ENCODE results near the gene COPZ1. TPM values are rescaled to one million over a fixed set of nuclear protein-coding genes. Genes with fewer than 3 reads are reported as not detected.

Gene COPZ1
- total and polyA plus RNA-seq, 2 experiments from 2014 or later, result 164 to 207 TPM

- WGBS (ENCODE audit: low lambda C conversion rate, missing lambda C conversion rate), result 70% methylated on average over 2 of the region's 2 CpGs
- Histone ChIP-seq H3K36me3 (replicated peaks; ENCODE audit: insufficient read depth, low read depth) (no peaks in the 10 kb centered on the region), H3K27ac (no peak overlapping the region), H3K4me2 (no peak overlapping the region), H3K4me3 (no peak overlapping the region), H3K79me2 (no peaks in the 10 kb centered on the region), H4K20me1 (ENCODE audit: insufficient read depth, poor library complexity, severe bottlenecking) (no peaks in the 10 kb centered on the region), H3K4me1 (ENCODE audit: insufficient read depth) (peaks cover 21% of the 10 kb centered on the region), H3K27me3 (no peaks in the 10 kb centered on the region), H3K9me2 (replicated peaks; ENCODE audit: insufficient read depth) (no peaks in the 10 kb centered on the region), H2AFZ (no peak overlapping the region), H3K9me3 (ENCODE audit: low read depth) (no peaks in the 10 kb centered on the region)
- TF ChIP-seq CTCF (IDR thresholded peaks at IDR 0.05; ENCODE audit: poor library complexity) (no peak), EZH2 (IDR thresholded peaks at IDR 0.05; ENCODE audit: borderline replicate concordance) (no peak), EZH2phosphoT487 (IDR thresholded peaks at IDR 0.05; ENCODE audit: low read depth, severe bottlenecking, unreplicated experiment) (no peak)
- DNase-seq (ENCODE audit: low spot score), result no peak
These were observed 49.8 kb downstream of the COPZ1 start for GRCh38 chr12:54374562-54375258.

GRCh38 chr12:54375259-54375579 lies 50.3 kb downstream of the COPZ1 start:
- Histone ChIP-seq H3K4me3 (no peak overlapping the region), H3K4me2 (no peak overlapping the region), H3K4me1 (ENCODE audit: insufficient read depth) (peaks cover 21% of the 10 kb centered on the region), H2AFZ (no peak overlapping the region), H3K27me3 (no peaks in the 10 kb centered on the region), H3K9me3 (ENCODE audit: low read depth) (no peaks in the 10 kb centered on the region), H3K79me2 (no peaks in the 10 kb centered on the region), H3K36me3 (replicated peaks; ENCODE audit: insufficient read depth, low read depth) (no peaks in the 10 kb centered on the region), H3K27ac (no peak overlapping the region), H3K9me2 (replicated peaks; ENCODE audit: insufficient read depth) (no peaks in the 10 kb centered on the region), H4K20me1 (ENCODE audit: insufficient read depth, poor library complexity, severe bottlenecking) (no peaks in the 10 kb centered on the region)
- no peak for TF ChIP-seq CTCF (IDR thresholded peaks at IDR 0.05; ENCODE audit: poor library complexity)
- TF ChIP-seq EZH2phosphoT487 (IDR thresholded peaks at IDR 0.05; ENCODE audit: low read depth, severe bottlenecking, unreplicated experiment), result no peak
- TF ChIP-seq EZH2 (IDR thresholded peaks at IDR 0.05; ENCODE audit: borderline replicate concordance), result no peak
- DNase-seq (ENCODE audit: low spot score), result no peak
- 93% methylated on average over 1 of the region's 2 CpGs for WGBS (ENCODE audit: low lambda C conversion rate, missing lambda C conversion rate)

- Histone ChIP-seq H4K20me1 (ENCODE audit: insufficient read depth, poor library complexity, severe bottlenecking) (no peaks in the 10 kb centered on the region), H3K36me3 (replicated peaks; ENCODE audit: insufficient read depth, low read depth) (no peaks in the 10 kb centered on the region), H3K27me3 (no peaks in the 10 kb centered on the region), H3K4me1 (ENCODE audit: insufficient read depth) (peaks cover 12% of the 10 kb centered on the region), H3K4me3 (no peak overlapping the region), H2AFZ (no peak overlapping the region), H3K4me2 (no peak overlapping the region), H3K9me2 (replicated peaks; ENCODE audit: insufficient read depth) (no peaks in the 10 kb centered on the region), H3K79me2 (no peaks in the 10 kb centered on the region), H3K9me3 (ENCODE audit: low read depth) (no peaks in the 10 kb centered on the region), H3K27ac (no peak overlapping the region)
- no peak for DNase-seq (ENCODE audit: low spot score)
- no peak for TF ChIP-seq EZH2 (IDR thresholded peaks at IDR 0.05; ENCODE audit: borderline replicate concordance)
- TF ChIP-seq EZH2phosphoT487 (IDR thresholded peaks at IDR 0.05; ENCODE audit: low read depth, severe bottlenecking, unreplicated experiment), result no peak
- TF ChIP-seq CTCF (IDR thresholded peaks at IDR 0.05; ENCODE audit: poor library complexity), result no peak
- 69% methylated on average over 4 of the region's 4 CpGs for WGBS (ENCODE audit: low lambda C conversion rate, missing lambda C conversion rate)
These were observed 51.7 kb downstream of the COPZ1 start for GRCh38 chr12:54376596-54376995.
